AG10803 (cell line): ENCODE data around the gene FRMPD2.

Experiments
- DNase-seq: peaks from one replicate; pipeline ENCODE4 v3.0.0; 2010; ENCODE audit warnings: low read depth
- H3K4me3 ChIP-seq: 2 replicates; pipeline ENCODE4 v1.5.1; 2011; ENCODE audit warnings: mild to moderate bottlenecking, low read length, control low read depth
- TF ChIP-seq, protein P1 (sequence below): conservative IDR thresholded peaks from 2 replicates; pipeline ENCODE4 v1.5.1; 2011; ENCODE audit warnings: mild to moderate bottlenecking, low read length, control low read depth, inconsistent platforms

FRMPD2 gene

GRCh38 chr10:48233559-48234005, 40.9 kb downstream of the FRMPD2 start:
- TF ChIP-seq, protein P1, sequence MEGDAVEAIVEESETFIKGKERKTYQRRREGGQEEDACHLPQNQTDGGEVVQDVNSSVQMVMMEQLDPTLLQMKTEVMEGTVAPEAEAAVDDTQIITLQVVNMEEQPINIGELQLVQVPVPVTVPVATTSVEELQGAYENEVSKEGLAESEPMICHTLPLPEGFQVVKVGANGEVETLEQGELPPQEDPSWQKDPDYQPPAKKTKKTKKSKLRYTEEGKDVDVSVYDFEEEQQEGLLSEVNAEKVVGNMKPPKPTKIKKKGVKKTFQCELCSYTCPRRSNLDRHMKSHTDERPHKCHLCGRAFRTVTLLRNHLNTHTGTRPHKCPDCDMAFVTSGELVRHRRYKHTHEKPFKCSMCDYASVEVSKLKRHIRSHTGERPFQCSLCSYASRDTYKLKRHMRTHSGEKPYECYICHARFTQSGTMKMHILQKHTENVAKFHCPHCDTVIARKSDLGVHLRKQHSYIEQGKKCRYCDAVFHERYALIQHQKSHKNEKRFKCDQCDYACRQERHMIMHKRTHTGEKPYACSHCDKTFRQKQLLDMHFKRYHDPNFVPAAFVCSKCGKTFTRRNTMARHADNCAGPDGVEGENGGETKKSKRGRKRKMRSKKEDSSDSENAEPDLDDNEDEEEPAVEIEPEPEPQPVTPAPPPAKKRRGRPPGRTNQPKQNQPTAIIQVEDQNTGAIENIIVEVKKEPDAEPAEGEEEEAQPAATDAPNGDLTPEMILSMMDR: no peak
- no peak overlapping the region for H3K4me3 ChIP-seq
- DNase-seq: no peak

- H3K4me3 ChIP-seq: no peak overlapping the region
- no peak for DNase-seq
- TF ChIP-seq, protein P1: no peak
Observed at GRCh38 chr10:48232717-48233447, 41.6 kb downstream of the FRMPD2 start.

DNA sequence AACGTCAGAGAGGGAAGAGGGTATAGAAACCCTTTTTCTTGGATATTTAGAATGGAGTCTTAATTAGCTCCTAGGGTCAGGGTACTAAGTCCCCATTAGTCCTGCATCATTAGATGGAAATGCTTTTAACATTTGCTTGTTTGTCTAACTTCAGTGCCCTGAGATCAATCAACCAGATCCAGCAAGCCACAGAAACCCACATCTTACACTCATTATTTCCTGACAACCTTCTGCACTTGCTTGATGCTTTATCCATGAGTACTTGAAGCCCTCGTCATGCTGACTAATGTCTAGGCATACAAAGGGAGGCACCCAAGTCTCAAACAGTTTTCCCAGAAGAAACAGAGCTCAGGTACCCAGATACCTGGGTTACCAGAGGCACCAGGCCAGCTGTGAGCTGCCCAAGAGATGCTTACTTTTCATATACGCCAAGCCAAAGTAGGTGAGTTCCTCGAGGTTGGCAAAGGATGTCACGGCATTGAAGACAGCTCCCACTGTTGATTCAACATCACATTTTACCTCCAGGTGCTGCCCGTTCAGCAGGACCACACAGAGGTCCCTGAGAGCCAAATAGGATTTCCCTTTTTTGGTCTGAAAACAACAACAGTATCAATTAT, 42.7 kb downstream of the FRMPD2 start:
- TF ChIP-seq, protein P1: no peak
- DNase-seq: no peak
- H3K4me3 ChIP-seq: no peak overlapping the region

DNA sequence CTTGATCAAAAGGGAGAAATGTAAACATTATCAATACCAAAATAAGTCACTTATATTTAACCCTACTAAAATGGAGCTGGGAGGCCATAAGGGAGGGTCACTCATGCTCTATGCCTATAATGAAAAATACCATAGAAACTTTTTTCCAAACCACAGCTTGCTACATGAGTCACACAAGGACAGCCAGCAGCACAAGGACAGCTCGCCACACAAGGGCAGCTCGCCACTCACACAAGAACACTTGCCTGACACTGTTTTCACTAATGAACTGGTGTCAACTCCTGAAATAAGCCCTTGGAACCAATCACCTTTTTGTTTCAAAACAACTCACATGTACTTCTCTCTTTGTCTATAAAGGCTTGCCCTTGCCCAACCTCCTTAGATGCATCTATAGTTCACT, 43.3 kb downstream of the FRMPD2 start:
- DNase-seq: no peak
- TF ChIP-seq, protein P1: no peak
- H3K4me3 ChIP-seq: no peak overlapping the region

- no peak overlapping the region for H3K4me3 ChIP-seq
- DNase-seq: no peak
- TF ChIP-seq, protein P1: no peak
Observed at GRCh38 chr10:48227213-48227612, 47.3 kb downstream of the FRMPD2 start.

GRCh38 chr10:48224979-48225560, 49.4 kb downstream of the FRMPD2 start:
- peak; percentile 11 for DNase-seq
- TF ChIP-seq, protein P1: no peak
- no peak overlapping the region for H3K4me3 ChIP-seq
